ENCODE results near the gene TEX52. TPM values are rescaled to one million over a fixed set of nuclear protein-coding genes. Genes with fewer than 3 reads are reported as not detected.

The TEX52 gene
- total and polyA plus RNA-seq, 10 of the 15 experiments (the other 5 are each of a cell fraction or from before 2014, with no cell fraction given), result 0.23 TPM; not detected in 9

DNA sequence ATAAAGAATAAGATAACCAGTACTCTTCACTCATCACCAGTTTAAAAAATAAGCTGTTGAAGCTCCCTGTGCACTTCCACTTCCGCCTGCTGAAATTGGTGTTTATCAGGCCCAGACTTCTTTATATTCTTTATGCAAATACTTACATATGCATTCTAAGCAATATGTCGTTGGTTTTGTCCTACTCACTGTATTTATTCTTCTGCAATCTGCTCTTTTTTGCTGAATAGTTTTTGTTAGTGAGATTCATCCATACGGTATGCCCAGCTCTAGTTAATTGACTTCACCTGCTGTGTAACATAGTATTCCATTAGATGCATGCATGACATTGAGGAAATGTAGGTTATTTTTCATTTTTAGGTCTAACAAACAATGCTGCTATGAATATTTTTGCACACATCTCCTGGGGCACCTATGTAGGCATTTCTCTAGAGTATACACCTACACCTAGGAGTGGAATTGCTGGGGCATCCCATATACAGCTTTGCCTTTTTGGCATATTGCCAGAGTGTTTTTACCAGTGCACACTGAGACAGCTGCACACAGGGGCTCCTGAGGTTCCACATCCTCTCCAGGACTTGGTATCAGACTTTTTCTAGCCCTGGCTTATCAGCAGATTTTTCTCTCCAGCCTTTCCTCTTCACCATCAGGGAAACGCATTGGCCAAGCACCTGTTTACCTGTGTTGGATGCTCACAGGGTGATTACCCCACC lies 21.0 kb downstream of the TEX52 start:
- ATAC-seq (no peak), FAIRE-seq (no peak), DNase-seq (ENCODE audit: low read depth, low spot score) (no peak)
- no peaks in the 10 kb centered on the region for H3K4me1 ChIP-seq (ENCODE audit: control insufficient read depth, insufficient read depth, low read length)
- no peaks in the 10 kb centered on the region for H3K79me2 ChIP-seq (ENCODE audit: control insufficient read depth, insufficient read depth, low read length)
- no TSS peak for BruUV-seq (replicated peaks)
- H3K4me2 ChIP-seq (ENCODE audit: control insufficient read depth, insufficient read depth), result no peak overlapping the region
- RAD21 ChIA-PET (ENCODE audit: unreplicated experiment), result no interaction called here
- no peaks in the 10 kb centered on the region for H4K20me1 ChIP-seq (ENCODE audit: control insufficient read depth, insufficient read depth)
- no peaks in the 10 kb centered on the region for H3K9me3 ChIP-seq (replicated peaks; ENCODE audit: control insufficient read depth, insufficient read depth, low read length)
- CTCF ChIA-PET, result no interaction called here
- no peaks in the 10 kb centered on the region; a peak in 1 of 4 replicates for H3K36me3 ChIP-seq (ENCODE audit: control insufficient read depth in 2 of 2, insufficient read depth in 2 of 2, low read length in 1 of 2)
- H3K4me3 ChIP-seq, result no peak overlapping the region
- intact Hi-C loops (cut with micrococcal nuclease; ENCODE audit: unreplicated experiment), result no loop called here
- no peak for TF ChIP-seq KLF5 (IDR thresholded peaks at IDR 0.05; ENCODE audit: partially characterized antibody)
- TF ChIP-seq PAX5 (IDR thresholded peaks at IDR 0.05; ENCODE audit: borderline replicate concordance, low read depth, low read length), result no peak
- TF ChIP-seq BRCA1 (IDR thresholded peaks at IDR 0.05; ENCODE audit: low read depth, low read length), result no peak
- no peak for TF ChIP-seq PAX8 (IDR thresholded peaks at IDR 0.05)
- TF ChIP-seq NFIC (IDR thresholded peaks at IDR 0.05; ENCODE audit: low read depth, low read length), result no peak
- TF ChIP-seq POLR2AphosphoS2 (IDR thresholded peaks at IDR 0.05; ENCODE audit: low read depth, low read length), result no peak
- TF ChIP-seq SMARCA5 (IDR thresholded peaks at IDR 0.05), result no peak
- no peak for TF ChIP-seq KDM1A (IDR thresholded peaks at IDR 0.05; ENCODE audit: borderline replicate concordance)
- WGBS (ENCODE audit: insufficient coverage, insufficient replicate concordance, low lambda C conversion rate, missing lambda C conversion rate), result 82% methylated on average over 4 of the region's 4 CpGs
- H3K9ac ChIP-seq (ENCODE audit: control insufficient read depth, insufficient read depth, low read length), result no peak overlapping the region
- no peak overlapping the region for H3K27ac ChIP-seq (ENCODE audit: control insufficient read depth, insufficient read depth)
- in situ Hi-C loops (cut with MboI), result no loop called here
- H3K27me3 ChIP-seq (replicated peaks in 1 of 2; ENCODE audit: control insufficient read depth in 2 of 2, insufficient read depth in 2 of 2, low read length in 1 of 2), result no peaks in the 10 kb centered on the region
- H2AFZ ChIP-seq (ENCODE audit: control insufficient read depth, low read depth, low read length), result no peak overlapping the region
- SMC1A ChIA-PET (ENCODE audit: uncharacterized antibody, unreplicated experiment), result no interaction called here
- POLR2A ChIA-PET, result no interaction called here
